GM21717 (cell line): ENCODE results near the gene FAM184B.

ENCODE experiments used
- ATAC-seq: cut with Tn5 transposase; IDR thresholded peaks from one replicate; pipeline ENCODE4 v1.9.1; 2021; ENCODE audit warnings: mild to moderate bottlenecking, moderate library complexity; ENCODE audit not compliant: unreplicated experiment

FAM184B gene

GRCh38 chr4:17778431-17778830 lies 3.0 kb downstream of the FAM184B start:
- ATAC-seq, result no peak

DNA sequence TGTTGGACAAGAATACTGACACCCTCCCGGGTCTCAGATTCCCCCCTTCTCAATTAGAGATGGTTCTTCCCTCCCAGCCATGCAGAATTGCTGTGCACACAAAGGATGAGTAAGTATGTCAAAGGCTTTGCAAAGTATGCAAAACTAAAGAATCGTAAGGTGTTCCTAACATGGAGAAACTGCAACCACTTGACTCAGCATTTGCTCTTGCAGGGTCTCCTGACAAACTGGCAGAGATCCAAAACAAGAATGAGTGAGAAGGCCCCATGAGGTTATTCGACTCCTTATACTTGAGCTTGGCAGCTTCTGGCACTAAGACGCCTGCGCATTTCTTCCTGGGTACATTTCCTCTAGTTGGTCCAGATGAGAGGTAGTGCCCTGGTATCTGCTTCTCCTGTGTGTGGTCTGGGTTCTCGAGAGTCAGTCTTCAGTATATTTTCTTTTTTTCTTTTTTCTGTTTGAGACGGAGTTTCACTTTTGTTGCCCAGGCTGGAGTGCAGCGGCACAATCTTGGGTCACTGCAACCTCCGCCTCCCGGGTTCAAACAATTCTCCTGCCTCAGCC lies 8.2 kb downstream of the FAM184B start:
- ATAC-seq, result no peak

DNA sequence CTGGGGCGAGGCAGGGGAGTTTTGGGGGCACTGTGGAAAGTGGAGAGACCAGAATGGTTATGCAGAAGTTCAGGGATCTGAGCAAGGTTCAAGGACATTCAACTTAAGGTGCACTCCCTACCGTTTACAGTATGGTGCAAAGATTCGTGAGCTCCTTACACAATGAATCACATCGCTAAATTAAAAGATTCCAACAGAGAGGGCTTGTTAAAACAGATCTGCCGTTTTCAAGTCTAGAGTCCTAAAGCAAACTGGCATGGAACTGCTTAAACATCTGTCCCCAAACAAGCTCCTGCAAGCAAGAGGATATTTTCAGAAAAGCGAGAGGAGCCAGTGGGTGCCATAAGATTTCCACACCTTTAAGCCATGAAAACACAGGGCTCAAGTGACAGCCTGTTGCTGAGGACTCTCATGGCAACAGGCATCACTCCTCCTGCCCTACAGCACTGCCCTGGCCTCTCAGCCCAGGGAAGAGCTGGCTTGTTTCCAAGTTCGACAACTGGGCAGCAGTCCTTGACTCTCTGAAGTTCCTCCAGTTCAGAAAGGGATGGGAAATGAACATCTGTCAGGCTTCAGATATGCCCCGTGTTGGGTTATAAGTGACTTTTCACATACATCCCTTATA lies 10.0 kb downstream of the FAM184B start:
- ATAC-seq, result no peak

- ATAC-seq, result no peak
These were observed 10.6 kb downstream of the FAM184B start for GRCh38 chr4:17770845-17771244.

DNA sequence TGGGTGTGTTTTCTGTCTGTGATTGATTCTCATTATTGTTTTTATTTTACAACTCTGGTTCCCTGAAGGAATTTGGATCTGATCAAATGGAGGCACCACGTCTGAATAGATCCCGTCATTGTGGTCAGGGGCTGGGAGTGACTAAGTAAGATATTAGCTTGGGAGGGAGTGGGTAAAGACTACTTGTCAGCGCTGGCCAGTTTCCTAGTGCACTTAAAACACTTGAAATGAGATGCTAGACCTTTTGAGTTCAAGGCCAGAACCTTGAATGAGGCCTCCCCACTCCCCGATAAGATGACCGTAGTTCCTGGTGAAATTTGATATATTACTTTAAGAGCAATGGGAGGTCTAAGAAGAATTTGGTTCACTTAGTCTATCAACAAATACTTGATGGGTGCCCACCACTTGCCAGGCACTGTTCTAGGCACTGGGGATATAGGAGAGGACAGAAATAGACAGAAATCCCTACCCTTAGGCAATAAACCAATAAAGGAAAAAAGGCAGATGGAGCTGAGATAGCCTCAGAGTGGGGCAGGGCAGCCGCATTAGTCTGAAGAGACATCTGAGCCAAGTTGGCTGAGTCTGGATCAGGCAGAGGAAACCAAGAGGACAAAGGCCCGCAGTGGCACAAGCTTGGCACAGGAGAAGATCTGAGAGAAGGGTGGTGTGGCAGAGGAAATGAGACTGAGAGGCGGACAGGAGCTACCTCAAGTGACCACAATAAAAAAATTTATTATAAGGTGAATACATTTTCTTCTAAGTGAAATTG lies 11.8 kb downstream of the FAM184B start:
- no peak for ATAC-seq

DNA sequence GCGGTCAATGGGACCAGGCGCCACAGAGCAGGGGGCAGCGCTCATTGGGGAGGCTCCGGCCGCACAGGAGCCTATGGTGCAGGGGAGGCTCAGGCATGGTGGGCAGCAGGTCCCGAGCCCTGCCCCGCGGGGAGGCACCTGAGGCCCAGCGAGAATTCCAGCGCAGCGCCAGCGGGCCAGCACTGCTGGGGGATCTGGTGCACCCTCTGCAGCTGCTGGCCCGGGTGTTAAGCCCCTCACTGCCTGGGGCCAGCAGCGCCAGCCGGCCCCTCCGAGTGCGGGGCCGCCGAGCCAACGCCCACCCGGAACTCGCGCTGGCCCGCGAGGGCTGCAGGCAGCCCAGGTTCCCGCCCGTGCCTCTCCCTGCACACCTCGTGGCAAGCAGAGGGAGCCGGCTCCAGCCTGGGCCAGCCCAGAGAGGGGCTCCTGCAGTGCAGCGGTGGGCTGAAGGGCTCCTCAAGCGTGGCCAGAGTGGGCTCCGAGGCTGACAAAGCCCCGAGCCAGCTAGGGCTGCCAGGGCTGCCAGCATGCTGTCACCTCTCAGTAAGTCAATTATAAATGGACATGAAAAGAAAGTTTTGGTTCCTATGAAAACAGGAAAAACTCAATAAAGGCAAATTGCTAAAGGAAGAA lies 14.5 kb downstream of the FAM184B start:
- ATAC-seq, result no peak

DNA sequence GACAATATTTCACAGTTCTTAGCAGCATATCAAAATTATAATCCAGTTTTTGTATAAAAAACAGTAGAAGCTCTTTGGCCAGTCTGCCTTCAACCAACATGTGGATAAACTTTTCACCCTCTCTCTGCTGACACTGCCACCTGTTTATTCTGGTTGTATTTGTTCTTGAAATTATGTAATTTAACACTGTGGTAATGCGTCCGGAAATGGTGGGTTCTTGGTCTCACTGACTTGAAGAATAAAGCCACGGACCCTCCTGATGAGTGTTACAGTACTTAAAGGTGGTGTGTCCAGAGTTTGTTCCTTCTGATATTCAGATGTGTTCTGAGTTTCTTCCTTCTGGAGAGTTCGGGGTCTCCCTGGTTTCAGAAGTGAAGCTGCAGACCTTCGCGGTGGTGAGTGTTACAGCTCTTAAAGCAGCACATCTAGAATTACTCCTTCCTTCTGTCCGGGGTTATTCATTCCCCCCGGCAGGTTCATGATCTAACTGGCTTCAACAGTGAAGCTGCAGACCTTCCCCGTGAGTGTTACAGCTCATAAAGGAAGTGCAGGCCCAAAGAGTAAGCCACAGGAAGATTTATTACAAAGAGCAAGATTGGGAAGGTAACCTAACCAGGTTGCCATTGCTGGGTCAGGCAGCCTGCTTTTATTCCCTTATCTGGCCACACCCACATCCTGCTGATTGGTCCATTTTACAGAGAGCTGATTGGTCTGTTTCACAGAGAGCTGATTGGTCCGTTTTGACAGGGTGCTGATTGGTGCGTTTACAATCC lies 15.7 kb downstream of the FAM184B start:
- ATAC-seq, result no peak

GRCh38 chr4:17763931-17764330 lies 17.5 kb downstream of the FAM184B start:
- ATAC-seq, result no peak

GRCh38 chr4:17763416-17763815 lies 18.0 kb downstream of the FAM184B start:
- no peak for ATAC-seq

- ATAC-seq, result no peak
These were observed 18.7 kb downstream of the FAM184B start for GRCh38 chr4:17762726-17763125.

DNA sequence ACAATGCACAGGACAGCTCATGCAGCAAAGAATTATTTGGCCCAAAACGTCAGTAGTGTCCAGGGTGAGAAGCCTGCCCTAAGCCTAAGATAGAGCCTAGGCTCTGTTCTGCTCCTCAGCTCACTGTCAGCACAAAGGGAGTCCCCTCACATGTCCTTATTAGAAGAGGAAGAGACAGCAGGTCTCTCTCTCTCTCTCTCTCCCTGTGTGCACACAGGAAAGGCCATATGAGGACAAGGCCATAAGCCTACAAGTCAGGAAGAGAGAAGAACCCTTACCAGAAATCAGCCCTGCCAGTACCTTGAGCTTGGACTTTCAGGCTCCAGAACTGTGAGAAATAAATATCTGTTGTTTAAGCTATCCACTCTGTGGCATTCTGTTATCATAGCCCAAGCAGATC lies 20.4 kb downstream of the FAM184B start:
- no peak for ATAC-seq

DNA sequence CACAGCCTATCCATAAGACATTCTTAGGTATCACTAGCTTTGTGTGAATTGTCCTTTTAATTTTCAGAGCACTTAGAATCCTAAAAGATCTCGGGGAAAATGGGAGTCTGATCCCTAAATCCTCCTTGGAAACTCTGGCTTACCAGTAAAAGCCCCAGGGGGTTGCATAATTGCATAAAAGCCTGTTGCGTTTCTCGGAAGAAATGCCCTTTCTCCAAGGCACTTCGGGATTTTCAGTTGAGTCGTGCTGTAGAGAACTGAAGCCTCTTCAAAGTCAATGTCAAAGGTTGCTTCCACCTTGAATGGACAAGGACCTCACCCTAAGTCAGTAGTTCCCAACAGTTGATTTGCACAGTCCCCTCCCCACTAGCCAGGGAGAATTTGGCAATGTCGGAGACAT lies 20.8 kb downstream of the FAM184B start:
- ATAC-seq, result no peak

DNA sequence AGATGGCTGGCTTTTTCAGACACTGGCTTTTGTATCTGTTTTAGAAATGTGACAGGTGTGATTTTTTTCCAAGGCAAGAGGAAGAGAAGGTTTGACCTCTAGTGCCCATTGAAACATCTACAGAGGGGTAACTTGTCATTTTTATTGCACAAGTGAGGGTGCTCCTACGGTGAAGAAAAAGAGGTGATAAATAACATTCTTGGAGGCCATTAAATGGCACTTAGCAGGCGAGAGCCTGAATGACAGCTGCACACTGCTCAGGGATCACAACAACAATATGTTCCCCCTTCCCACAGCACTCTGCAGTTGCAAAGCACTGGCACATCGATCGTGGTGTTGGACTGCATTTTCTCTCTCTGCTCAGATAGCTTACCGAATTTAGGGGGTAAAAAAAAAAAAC lies 22.9 kb downstream of the FAM184B start:
- ATAC-seq, result no peak

DNA sequence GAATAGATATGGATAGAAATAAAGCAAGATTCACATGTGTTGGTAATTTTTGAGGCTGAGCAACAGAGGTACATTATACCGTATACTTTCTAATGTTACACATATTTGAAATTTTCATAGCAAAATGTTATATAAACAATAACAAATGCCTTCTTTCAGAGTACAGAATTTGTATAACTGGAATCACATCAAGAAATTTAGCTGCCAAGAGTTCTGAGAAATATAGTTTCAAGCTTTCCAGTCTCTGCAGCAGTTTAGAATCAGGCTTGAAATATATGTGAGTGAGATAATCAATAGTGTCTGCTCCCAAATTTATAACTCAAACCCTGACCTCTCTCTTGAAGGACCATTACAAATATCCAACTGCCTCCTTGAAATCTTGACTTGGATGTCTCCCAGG lies 23.8 kb downstream of the FAM184B start:
- ATAC-seq, result no peak

DNA sequence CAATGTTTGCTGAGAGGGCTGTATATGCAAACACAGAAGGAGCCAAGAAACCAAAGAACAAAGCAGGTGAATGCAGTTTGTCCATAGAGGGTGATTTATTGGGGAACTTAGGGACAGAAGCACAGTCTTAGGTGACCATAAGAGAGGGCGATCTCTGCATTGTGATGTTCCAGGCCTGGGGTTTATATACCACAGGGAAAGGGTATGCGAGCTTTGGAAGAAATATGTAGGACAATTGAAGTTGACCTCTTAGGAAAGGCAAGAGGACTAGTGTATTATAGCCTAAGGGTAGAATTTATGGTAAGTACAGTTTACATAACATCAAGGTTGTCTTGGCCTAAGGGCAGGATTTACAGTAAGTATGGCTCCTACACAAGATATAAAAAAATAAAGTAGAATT lies 27.8 kb downstream of the FAM184B start:
- ATAC-seq, result no peak

GRCh38 chr4:17740702-17741101 lies 40.7 kb downstream of the FAM184B start:
- ATAC-seq, result no peak

- ATAC-seq, result no peak
These were observed 44.9 kb downstream of the FAM184B start for GRCh38 chr4:17736484-17736883.

DNA sequence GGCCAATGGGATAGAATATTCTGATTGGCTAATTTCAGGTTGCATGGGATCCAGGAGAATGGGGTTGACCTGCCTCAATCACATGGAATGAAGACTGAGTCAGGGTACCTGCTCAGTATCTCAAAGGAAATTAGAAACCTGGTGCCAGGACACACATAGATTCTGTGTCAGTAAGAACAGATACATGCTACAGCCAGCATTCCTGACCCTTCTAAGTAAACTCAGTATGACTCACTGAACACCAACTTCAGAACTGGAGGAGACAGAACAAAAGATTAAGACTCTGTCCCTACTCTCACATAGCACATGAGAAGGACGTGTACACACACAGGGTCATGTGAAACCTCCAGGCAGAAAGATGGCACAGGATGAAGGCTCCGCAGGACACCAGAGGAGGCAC lies 54.5 kb downstream of the FAM184B start:
- no peak for ATAC-seq

- ATAC-seq, result no peak
These were observed 57.8 kb downstream of the FAM184B start for GRCh38 chr4:17723648-17724047.

DNA sequence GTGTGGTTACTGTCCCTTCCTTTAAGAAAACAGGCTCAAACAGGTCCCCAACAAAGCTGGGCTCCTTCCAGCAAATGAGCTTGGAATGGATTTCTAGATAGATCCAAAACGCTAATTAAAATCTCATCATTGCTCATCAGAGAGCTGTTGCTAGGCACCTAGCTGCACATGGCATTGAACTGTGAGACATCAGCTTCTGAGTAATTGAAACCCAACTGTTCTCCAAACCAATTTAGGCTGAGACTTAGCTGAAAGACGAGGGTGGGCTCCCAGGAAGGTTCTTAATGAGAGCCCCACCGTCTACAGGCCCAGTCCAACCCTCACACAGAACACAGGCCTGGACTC lies 59.1 kb downstream of the FAM184B start:
- no peak for ATAC-seq
